GM18519 (cell line): Measurements from ENCODE around the gene TPRG1L.

ENCODE experiments used
- ATAC-seq: cut with Tn5 transposase; IDR thresholded peaks from one replicate; pipeline ENCODE4 v1.9.1; 2021; ENCODE audit warnings: mild to moderate bottlenecking, moderate library complexity; ENCODE audit not compliant: unreplicated experiment, low FRiP score

Gene TPRG1L

DNA sequence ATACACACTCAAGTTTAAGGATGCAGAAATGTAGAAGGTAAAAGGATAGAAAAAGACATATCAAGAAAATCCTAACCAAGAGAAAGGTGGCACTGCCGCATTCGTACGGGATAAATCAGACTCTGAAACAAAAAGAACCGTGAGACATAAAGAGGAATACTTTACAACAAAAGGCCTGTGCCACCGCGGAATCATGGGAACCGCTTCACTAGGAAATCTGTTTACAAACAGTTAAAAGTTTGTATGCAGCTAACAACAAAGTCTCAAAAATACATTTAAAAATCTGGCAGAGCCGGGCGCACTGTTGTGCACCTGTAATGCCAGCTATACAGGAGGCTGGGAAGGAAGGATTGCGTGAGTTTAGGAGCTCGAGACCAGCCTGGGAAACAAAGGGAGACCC lies 17.0 kb downstream of the TPRG1L start:
- ATAC-seq = no peak

DNA sequence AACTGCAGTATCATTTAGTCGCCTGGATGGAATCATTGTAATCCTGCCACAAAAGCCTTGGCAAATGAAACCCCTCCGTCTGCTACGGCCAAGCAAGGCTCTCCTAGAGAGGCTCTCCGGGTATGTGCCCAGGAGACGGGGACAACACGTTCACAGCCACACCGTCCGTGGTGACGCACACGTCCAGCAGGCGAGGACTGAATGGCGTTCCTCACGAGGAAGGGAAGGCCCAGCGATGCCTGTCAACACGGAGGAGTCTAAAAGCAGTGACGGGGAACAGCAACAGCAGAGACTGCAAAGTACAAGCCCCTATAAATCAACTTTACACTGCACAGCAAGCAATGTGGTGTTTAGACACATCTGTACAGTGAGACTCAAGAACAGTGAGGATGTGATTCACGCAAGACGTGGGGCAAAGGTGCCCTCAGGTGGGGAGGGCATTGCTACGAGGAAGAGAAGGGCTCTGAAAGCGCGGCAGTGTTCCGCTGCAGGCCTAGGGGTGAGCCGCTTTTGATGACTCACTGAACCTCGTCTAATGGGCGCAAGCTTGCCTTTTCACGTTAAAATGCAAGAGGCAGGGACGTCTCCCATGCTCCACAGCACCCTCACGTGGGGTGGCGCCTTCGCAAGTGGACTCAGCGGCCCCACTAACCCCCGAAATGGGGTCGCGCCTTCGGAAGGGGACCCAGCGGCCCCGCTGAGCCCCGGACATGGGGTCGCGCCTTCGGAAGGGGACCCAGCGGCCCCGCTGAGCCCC lies 18.3 kb downstream of the TPRG1L start:
- ATAC-seq = no peak

DNA sequence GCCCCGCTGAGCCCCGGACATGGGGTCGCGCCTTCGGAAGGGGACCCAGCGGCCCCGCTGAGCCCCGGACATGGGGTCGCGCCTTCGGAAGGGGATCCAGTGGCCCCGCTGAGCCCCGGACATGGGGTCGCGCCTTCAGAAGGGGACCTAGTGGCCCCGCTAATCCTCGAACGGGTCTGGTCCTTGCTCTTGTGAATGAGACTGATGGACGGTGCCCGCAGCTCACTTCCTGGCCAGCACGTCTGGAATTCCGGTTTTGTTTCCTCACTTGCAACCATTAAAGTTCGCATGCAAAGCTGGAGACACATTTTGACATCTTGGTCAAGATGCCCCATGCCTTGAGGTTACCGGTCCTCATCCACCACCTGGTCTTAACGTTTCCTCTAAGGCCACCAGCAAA lies 19.5 kb downstream of the TPRG1L start:
- ATAC-seq = no peak

DNA sequence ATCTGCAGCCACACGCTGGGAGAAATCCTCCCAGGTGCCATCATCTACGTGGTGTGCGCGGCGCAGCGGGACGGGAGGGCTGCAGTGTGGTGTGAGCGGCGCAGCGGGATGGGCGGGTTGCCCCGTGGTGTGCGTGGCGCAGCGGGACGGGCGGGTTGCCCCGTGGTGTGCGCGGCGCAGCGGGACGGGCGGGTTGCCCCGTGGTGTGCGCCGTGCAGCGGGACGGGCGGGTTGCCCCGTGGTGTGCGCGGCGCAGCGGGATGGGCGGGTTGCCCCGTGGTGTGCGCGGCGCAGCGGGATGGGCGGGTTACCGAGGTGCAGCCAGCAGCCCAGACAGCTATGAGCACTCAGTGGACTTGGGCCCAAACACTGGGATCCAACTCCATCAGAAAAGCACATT lies 20.4 kb downstream of the TPRG1L start:
- no peak for ATAC-seq

DNA sequence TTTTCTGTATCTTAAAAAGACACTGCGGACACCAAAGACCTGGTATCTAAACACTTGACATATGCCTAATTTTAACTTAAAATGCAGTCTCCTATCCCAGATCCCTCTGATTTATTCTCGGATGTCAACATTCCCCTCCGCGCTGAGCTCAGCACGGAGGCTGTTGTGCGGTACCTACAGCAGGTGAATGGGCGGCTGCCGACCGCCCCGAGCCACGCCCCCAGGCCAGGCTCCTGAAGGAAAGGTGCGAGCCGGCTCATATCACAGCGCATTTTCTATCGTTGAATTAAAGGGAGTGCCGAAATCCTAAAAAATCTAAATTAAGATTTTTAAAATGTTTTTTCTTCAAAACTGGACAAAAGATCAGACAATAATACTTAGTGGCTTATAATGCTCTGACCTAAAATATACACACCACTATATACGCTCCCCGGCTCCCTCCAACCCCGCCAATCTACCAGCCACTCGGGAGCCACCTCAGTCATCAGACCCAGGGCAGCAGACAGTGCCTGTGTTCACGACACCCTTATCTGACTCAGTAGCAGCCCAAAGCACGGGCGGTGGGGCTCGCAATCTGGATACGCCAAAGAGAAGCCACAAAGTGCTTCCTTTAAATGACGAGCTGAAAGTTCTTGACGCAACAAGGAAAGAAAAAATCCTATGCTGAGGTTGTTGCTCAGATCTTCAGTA lies 21.0 kb downstream of the TPRG1L start:
- no peak for ATAC-seq

DNA sequence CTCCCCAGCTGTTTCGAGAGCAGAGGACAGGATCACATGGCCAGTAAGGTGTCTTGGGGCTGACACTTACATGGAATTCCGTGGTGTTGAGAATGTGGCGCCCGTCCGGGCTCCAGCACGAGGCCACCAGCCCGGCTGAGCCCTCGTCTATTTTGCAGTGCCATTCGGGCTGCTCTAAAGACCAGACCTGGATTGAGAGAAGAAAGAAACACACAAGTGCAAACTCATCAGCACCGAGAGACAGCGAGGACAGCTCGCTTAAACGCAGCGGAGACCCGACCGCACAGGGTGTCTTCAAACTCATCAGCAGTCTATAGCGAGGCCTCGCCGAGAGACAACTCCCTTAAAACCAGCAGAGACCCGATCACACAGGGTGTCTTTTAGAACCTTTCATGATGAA lies 21.8 kb downstream of the TPRG1L start:
- no peak for ATAC-seq

DNA sequence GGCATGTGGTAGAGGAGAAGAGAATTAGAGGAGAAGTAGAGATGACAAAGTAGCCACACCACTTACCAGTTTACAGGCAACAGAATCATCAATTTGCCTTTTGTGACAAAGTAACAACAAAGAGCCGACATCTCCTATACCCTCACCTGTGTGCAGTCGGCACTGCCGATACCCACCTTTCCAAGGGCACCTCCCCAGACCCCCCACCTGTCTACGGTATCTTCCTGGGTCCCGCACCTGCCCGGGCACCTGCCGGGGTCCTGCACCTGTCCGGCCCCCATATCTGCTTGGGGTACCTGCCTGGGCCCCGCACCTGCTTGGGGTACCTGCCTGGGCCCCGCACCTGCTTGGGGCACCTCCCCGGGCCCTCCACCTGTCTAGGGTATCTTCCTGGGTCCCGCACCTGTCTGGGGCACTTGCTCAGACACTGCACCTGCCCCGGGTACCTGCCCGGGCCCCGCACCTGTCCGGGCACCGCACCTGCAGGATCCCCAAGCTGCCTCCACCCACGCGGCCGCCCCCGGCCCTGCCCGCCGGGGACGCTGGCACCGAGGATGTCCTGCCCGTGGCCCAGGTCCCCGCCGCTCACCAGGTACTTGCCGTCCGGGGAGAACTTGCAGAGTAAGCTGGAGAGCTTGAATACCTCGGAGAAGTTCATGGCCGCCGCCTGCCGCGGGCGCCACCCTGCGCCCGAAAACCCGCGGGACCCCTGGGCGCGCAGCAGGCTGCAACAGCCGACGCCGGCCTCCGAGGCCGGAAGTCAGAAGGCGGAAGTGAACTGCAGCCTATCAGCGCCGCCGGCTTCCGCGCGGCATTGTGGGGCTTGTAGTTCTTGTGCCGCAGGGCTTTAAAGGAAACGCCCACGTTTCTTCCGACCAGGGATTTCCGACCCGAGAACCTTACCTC lies 24.8 kb downstream of the TPRG1L start, which contains the start of gene WRAP73:
TSS of gene WRAP73 (minus strand) at position 762 of the 906 bp plus-strand sequence. CDS start at position 658, 104 bp downstream.
- peak; percentile 79 for ATAC-seq

DNA sequence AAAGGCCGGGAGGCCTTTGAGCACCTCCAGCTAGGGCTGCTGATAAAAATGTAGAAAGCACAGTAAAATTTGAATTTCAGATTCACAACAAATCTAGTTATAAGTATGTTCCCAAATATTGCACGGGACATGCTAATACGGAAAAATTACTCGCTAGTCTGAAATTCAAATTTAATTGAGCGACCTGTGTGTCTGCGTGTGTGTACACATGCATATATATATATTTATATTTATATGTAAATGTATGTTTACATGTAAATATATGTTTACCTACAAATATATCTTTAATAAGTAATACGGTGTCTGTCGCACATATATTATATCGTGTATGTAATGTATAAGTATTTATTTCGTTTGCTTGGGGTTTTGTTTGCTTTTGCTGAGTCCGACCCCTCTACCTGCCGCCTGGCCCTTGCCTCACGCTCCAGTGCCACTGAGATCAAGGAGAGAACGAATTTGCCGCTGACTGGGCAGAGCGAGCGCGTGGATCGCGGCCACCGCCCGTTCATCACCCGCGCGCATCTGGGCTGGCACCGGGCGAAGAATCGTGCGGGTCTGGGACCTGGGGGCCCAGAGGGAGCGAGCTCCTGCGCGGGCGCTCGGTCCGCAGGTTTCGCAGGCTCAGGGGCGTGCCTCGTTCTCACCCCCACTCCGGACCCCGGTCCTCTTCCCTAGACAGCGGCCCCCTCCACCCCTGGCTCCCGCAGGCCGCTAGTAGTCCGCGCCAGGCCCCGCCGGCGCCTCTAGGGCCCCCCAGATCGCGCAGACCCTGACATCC lies 25.6 kb downstream of the TPRG1L start:
- ATAC-seq = no peak

DNA sequence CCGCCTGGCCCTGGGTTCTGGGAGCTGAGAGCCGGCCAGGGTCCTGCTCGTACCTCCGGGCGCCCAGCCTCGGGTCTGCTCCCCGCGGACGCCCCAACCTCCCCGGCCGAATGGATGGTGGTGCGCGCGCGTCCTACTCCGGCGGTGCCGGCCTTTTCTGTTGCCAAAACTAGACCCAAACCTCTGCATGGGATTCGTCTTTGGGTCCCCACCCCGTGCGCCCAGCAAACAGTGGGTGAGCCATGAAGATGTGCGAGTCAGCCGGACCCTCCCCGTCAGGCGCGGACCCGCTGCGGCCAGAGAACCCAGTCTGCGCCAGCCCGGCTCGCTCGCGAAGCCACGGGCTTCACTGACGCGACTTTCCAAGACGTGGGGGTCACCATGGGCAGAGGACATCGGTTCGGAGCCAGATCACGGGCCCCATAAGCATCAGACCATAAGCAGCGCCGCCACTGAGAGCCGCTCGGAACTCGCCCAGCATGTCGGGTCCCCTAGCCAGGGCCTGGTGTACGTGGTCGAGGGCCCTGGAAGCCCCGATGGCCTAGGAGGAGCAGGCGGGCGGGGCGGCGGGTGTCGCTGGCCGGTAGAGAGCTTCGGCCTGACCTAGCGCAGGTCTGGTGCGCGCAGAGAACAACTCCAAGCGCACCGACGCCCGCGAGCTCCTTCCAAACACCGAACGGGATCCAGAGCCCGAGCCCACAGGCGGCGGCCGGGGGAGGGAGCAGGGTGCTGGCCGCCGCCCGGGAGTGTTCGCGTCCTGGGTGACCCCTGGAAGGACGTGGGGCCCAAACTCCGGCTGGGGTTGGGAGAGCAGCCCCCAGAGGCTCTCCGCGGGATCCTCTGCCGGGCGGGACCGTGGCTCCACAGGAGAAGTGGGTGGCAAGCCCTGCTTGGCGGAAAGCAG lies 26.5 kb downstream of the TPRG1L start:
- no peak for ATAC-seq

DNA sequence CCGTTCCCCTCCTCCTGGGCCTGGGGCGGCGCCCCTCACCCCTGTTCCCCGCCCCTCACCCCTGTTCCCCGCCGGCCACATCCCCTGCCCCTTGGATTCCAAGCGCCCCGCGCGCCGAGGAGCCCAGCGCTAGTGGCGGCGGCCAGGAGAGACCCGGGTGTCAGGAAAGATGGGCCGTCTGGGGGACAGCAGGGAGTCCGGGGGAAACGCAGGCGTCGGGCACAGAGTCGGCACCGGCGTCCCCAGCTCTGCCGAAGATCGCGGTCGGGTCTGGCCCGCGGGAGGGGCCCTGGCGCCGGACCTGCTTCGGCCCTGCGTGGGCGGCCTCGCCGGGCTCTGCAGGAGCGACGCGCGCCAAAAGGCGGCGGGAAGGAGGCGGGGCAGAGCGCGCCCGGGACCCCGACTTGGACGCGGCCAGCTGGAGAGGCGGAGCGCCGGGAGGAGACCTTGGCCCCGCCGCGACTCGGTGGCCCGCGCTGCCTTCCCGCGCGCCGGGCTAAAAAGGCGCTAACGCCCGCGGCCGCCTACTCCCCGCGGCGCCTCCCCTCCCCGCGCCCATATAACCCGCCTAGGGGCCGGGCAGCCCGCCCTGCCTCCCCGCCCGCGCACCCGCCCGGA lies 27.2 kb downstream of the TPRG1L start, which contains the start of gene TP73:
TSS of gene TP73 (plus strand) at position 587 of the 618 bp plus-strand sequence. CDS start 29,850 bp downstream, outside the sequence.
- no peak for ATAC-seq

DNA sequence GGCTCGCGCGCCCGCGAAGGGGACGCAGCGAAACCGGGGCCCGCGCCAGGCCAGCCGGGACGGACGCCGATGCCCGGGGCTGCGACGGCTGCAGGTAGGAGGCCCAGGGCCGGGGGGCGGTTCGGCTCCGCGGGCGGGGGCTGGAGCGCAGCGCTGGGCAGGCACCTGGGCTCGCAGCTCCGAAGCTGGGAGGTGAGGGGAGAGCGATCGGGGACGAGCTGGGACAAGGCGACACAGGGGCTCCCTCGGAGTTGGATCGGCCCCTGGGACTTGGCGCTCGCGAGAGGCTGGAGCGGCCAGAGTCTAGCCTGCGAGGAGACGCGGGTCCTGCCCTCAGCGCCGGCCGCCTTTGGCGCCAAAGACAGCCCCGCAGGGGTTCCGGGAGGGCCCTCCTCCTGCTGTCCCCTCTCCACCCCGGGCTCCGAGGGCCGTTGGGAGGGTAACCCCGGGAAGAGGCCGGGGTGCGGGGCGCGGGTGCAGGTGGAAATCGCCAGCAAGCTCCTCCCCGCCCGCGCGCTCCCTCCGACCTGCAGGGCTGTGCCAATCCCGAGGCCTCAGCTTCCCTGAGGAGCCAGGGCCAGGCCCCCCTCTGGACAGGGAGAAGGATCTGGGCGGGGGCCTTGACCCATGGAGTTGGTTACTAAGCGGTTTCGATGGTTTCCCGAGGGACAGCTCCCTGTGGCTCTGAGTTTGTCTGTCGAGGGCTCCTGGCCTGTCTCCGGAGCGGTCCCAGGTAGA lies 27.9 kb downstream of the TPRG1L start:
- ATAC-seq = no peak

DNA sequence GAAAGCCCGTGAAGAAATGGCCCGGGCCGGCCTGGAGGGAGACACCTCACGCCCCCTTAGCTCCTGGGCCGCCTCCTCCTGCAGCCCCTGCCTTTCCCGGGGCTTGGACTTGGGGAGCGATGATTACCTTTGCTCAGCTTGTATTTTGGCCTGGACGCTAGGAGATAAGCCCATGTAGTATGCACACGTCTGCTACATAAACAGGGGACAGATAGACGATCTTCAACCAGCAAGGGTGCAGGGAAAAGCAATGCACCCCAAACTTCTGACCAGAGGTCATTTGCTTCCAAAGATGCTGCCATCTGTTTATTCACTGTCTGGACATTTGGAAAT lies 28.4 kb downstream of the TPRG1L start:
- ATAC-seq = no peak

DNA sequence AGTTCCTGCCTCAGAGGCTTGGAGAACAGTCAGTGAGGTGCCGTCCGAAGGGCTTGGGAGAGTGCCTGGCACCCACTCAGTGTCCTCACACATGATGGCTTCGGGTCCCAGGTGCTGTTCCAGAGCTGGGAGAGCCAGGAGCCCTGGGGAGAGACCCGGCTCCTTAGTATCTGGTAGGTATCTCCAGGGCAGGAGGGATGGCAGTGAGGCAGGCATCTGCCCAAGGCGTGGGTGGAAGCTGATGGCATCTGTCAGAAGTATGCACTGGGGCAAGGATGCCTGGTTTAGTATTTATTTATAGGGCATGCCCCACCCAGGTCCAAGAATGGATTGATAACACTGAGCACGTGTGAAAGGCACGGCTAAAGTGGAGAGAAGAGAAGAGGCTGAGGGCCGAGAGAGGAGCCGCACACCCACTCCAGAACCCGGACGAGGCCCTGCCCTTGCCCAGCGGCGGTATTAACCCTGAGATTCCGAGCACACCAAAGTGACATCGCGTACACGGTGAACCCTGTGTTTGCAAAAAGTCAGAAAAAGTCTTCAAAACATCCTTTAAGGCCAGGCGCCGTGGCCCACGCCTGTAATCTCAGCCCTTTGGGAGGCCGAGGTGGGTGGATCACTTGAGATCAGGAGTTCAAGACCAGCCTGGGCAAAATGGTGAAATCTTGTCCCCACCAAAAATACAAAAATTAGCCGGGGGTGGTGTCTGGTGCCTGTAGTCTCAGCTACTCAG lies 29.9 kb downstream of the TPRG1L start:
- no peak for ATAC-seq

DNA sequence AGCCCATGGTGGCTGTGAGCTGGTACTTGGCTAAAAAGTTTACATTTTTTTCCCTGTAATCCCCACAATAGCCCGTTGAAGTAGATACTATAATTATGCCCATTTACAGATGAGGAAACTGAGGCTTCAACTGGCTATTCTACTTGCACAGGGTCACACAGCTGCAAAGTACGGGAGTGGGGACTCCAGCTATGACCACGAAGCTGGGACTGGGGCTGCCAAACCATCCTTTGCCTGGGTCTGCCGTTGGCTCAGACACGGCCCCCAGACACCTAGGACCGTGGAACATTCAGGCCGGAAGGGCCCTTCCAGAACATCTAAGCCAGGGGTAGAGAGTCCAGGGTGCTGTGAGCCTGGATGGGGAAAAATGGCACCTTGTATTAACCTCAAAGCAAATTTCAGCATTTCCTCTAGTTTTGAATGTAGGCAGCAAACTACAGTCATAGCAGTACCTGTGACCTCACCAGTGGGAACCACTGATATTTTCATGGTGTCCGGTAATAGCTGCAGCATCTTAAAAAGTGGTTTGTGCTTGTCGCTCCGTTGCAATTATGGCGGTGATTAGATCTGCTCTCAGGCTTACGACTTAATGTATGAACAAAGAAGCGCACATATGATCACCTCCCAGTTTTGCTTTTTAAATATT lies 31.8 kb downstream of the TPRG1L start:
- peak; percentile 45 for ATAC-seq

DNA sequence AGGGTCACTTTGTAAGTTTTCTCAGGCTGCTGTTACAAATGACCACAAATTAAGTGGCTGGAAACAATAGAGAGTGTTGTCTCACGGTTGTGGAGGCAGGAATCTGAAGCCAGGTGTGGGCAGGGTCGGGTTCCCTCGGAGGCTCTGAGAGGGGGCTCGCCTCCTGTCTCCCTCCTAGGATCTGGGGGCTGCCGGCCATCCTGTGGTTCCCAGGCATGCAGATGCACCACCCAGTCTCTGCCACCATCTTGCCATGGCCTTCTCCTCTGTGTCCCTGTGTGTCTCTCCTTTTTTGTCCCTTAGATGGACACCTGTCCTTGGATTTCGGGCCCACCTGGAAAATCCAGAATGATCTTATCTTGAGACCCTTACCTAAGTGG lies 32.3 kb downstream of the TPRG1L start:
- ATAC-seq = peak; percentile 6

DNA sequence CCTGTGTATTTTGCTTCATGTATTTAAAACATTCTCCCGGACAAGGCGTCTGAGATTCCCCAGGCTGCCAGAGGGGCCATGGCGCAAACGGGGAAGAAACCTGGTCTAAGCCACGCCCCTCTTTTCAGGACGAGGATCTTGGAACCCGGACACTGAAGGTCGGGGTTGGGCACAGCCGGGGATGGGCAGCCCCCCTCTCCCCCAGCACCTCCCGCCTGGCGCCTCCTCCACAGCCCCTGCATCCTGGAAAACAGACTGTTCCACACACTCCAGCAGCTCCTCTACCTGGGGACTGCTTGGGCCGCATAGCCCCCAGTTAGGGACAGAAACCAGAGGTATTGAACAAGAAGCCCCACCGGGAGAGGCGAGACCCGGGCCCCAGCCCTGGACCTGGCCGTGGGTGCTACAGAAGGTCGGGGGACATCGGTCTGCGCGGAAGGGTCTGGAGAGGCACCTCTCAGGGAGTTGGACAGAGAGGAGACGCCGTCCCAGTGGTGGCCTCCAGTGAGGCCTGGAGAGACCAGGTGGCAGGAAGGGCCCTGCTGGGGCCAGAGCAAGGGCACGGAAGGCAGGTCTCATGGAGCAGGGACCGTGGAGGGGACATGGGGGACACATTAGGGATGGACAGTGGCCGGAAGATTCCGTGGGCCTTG lies 32.9 kb downstream of the TPRG1L start:
- ATAC-seq = no peak

DNA sequence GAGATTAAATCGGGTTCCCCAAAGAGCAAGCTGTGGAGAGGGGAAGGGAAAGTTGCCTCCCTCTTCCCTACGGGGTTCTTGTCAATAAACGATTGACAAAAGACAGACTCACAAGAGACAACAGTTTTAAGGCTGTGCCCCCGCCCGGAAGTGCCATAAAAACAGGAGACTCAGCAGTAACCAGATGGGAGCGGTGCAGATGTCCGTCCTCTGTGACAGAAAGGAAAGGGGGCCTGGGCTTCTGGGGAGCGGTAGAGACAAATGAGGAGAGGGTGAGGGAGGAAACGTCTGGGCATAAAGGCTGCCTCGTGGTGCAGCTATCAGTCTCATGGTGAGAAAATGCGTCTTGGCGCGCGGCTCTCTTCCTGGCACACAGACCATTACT lies 33.4 kb downstream of the TPRG1L start:
- no peak for ATAC-seq
